ENCODE data around the gene SGCD.

DNA sequence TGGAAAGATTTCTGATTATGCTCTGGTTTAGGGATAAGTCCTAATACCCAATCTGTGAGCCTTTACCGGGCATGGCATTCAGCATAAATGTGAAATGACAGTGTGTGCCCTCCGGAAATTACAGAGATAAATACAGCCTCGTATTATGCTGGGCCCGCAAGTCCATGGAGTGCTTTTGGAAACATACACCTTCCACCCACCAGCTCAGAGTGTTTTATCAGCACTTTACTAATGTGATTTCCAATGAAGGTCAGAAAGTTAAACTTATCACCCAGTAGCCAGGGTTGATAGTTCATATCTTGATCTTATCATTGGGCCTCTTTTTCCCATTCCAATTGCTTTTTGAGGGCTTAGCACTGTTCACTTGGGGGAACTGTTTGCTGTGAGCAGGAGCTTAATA, 94.8 kb downstream of the SGCD start:
- TF ChIP-seq GLIS3 (CRISPR knock-in tag; IDR thresholded peaks at IDR 0.05) (no peak), ZC3H10 (CRISPR knock-in tag; IDR thresholded peaks at IDR 0.05) (no peak), ZFP3 (CRISPR knock-in tag; IDR thresholded peaks at IDR 0.05) (no peak), OSR1 (CRISPR knock-in tag; IDR thresholded peaks at IDR 0.05) (no peak), ZNF8 (CRISPR knock-in tag; IDR thresholded peaks at IDR 0.05) (no peak), BACH2 (CRISPR knock-in tag; IDR thresholded peaks at IDR 0.05; ENCODE audit: borderline replicate concordance) (no peak), ZFP30 (CRISPR knock-in tag; IDR thresholded peaks at IDR 0.05) (no peak), TCF4 (CRISPR knock-in tag; IDR thresholded peaks at IDR 0.05; ENCODE audit: borderline replicate concordance) (no peak), TOX (CRISPR knock-in tag; IDR thresholded peaks at IDR 0.05; ENCODE audit: borderline replicate concordance) (no peak), PPARA (CRISPR knock-in tag; IDR thresholded peaks at IDR 0.05; ENCODE audit: borderline replicate concordance) (no peak)
- TF ChIP-seq, protein P1, sequence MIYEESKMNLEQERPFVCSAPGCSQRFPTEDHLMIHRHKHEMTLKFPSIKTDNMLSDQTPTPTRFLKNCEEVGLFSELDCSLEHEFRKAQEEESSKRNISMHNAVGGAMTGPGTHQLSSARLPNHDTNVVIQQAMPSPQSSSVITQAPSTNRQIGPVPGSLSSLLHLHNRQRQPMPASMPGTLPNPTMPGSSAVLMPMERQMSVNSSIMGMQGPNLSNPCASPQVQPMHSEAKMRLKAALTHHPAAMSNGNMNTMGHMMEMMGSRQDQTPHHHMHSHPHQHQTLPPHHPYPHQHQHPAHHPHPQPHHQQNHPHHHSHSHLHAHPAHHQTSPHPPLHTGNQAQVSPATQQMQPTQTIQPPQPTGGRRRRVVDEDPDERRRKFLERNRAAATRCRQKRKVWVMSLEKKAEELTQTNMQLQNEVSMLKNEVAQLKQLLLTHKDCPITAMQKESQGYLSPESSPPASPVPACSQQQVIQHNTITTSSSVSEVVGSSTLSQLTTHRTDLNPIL (CRISPR knock-in tag; IDR thresholded peaks at IDR 0.05; ENCODE audit: low read depth): no peak
- TF ChIP-seq, protein P2, sequence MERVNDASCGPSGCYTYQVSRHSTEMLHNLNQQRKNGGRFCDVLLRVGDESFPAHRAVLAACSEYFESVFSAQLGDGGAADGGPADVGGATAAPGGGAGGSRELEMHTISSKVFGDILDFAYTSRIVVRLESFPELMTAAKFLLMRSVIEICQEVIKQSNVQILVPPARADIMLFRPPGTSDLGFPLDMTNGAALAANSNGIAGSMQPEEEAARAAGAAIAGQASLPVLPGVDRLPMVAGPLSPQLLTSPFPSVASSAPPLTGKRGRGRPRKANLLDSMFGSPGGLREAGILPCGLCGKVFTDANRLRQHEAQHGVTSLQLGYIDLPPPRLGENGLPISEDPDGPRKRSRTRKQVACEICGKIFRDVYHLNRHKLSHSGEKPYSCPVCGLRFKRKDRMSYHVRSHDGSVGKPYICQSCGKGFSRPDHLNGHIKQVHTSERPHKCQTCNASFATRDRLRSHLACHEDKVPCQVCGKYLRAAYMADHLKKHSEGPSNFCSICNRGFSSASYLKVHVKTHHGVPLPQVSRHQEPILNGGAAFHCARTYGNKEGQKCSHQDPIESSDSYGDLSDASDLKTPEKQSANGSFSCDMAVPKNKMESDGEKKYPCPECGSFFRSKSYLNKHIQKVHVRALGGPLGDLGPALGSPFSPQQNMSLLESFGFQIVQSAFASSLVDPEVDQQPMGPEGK (CRISPR knock-in tag; IDR thresholded peaks at IDR 0.05; ENCODE audit: borderline replicate concordance): no peak
- TF ChIP-seq, protein P3, sequence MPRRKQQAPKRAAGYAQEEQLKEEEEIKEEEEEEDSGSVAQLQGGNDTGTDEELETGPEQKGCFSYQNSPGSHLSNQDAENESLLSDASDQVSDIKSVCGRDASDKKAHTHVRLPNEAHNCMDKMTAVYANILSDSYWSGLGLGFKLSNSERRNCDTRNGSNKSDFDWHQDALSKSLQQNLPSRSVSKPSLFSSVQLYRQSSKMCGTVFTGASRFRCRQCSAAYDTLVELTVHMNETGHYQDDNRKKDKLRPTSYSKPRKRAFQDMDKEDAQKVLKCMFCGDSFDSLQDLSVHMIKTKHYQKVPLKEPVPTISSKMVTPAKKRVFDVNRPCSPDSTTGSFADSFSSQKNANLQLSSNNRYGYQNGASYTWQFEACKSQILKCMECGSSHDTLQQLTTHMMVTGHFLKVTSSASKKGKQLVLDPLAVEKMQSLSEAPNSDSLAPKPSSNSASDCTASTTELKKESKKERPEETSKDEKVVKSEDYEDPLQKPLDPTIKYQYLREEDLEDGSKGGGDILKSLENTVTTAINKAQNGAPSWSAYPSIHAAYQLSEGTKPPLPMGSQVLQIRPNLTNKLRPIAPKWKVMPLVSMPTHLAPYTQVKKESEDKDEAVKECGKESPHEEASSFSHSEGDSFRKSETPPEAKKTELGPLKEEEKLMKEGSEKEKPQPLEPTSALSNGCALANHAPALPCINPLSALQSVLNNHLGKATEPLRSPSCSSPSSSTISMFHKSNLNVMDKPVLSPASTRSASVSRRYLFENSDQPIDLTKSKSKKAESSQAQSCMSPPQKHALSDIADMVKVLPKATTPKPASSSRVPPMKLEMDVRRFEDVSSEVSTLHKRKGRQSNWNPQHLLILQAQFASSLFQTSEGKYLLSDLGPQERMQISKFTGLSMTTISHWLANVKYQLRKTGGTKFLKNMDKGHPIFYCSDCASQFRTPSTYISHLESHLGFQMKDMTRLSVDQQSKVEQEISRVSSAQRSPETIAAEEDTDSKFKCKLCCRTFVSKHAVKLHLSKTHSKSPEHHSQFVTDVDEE (CRISPR knock-in tag; IDR thresholded peaks at IDR 0.05): no peak
